ENCODE measurements around the gene ADAMTS5.

Gene ADAMTS5

DNA sequence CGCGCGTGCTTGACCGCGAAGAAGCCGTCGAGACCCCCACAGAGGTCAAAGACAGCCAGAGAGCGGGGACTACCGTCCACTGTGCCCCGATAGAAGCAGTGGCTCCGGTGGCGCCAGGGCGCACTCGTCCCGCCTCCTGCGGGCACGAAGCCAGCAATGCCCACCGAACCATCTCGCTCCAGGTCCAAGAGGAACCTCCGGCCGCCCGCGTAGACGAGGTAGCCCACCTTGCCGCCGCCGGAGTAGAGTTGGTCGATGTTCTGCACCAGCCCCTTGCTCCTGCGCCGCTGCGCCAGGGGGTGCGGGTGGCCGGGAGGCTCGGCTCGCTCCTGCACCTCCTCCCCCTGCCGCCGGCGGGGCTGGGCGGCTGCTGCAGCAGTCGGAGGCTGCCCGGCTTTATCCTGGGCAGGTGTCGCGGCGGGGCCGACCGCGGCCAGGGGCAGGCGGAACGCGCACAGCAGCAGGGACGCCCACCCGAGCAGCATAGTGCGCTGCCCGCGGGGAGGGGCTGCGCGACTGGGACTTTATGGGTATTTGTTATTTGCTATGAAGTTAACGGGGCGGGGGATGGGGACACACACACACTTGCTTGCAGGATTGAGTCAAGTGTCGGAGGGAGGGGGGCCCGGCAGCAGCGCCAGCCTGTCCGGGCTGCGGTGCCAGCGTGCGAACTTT, 844 bp downstream of the ADAMTS5 start:
- Histone ChIP-seq H3K4me3 (replicated peaks; ENCODE audit: insufficient read depth, low read length) (peak overlapping the region; percentile 55), H3K27ac (replicated peaks) (no peak overlapping the region), H3K27me3 (ENCODE audit: insufficient read depth, poor library complexity, severe bottlenecking) (peaks cover 5% of the 10 kb centered on the region)
- peak in 1 of 2 experiments; percentile 6 for DNase-seq (ENCODE audit: low read depth in 1 of 2, low spot score in 1 of 2)
- TF ChIP-seq SPI1 (IDR thresholded peaks at IDR 0.05; ENCODE audit: borderline replicate concordance, low read depth) (no peak), POLR2AphosphoS5 (IDR thresholded peaks at IDR 0.05; ENCODE audit: low read depth) (no peak), GABPA (IDR thresholded peaks at IDR 0.05; ENCODE audit: low read depth) (no peak)
- TF ChIP-seq, protein P1, sequence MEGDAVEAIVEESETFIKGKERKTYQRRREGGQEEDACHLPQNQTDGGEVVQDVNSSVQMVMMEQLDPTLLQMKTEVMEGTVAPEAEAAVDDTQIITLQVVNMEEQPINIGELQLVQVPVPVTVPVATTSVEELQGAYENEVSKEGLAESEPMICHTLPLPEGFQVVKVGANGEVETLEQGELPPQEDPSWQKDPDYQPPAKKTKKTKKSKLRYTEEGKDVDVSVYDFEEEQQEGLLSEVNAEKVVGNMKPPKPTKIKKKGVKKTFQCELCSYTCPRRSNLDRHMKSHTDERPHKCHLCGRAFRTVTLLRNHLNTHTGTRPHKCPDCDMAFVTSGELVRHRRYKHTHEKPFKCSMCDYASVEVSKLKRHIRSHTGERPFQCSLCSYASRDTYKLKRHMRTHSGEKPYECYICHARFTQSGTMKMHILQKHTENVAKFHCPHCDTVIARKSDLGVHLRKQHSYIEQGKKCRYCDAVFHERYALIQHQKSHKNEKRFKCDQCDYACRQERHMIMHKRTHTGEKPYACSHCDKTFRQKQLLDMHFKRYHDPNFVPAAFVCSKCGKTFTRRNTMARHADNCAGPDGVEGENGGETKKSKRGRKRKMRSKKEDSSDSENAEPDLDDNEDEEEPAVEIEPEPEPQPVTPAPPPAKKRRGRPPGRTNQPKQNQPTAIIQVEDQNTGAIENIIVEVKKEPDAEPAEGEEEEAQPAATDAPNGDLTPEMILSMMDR (IDR thresholded peaks at IDR 0.05; ENCODE audit: insufficient read depth, low read length), result no peak
- TF ChIP-seq, protein P2, sequence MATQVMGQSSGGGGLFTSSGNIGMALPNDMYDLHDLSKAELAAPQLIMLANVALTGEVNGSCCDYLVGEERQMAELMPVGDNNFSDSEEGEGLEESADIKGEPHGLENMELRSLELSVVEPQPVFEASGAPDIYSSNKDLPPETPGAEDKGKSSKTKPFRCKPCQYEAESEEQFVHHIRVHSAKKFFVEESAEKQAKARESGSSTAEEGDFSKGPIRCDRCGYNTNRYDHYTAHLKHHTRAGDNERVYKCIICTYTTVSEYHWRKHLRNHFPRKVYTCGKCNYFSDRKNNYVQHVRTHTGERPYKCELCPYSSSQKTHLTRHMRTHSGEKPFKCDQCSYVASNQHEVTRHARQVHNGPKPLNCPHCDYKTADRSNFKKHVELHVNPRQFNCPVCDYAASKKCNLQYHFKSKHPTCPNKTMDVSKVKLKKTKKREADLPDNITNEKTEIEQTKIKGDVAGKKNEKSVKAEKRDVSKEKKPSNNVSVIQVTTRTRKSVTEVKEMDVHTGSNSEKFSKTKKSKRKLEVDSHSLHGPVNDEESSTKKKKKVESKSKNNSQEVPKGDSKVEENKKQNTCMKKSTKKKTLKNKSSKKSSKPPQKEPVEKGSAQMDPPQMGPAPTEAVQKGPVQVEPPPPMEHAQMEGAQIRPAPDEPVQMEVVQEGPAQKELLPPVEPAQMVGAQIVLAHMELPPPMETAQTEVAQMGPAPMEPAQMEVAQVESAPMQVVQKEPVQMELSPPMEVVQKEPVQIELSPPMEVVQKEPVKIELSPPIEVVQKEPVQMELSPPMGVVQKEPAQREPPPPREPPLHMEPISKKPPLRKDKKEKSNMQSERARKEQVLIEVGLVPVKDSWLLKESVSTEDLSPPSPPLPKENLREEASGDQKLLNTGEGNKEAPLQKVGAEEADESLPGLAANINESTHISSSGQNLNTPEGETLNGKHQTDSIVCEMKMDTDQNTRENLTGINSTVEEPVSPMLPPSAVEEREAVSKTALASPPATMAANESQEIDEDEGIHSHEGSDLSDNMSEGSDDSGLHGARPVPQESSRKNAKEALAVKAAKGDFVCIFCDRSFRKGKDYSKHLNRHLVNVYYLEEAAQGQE (IDR thresholded peaks at IDR 0.05; ENCODE audit: insufficient replicate concordance, low read depth), result no peak

DNA sequence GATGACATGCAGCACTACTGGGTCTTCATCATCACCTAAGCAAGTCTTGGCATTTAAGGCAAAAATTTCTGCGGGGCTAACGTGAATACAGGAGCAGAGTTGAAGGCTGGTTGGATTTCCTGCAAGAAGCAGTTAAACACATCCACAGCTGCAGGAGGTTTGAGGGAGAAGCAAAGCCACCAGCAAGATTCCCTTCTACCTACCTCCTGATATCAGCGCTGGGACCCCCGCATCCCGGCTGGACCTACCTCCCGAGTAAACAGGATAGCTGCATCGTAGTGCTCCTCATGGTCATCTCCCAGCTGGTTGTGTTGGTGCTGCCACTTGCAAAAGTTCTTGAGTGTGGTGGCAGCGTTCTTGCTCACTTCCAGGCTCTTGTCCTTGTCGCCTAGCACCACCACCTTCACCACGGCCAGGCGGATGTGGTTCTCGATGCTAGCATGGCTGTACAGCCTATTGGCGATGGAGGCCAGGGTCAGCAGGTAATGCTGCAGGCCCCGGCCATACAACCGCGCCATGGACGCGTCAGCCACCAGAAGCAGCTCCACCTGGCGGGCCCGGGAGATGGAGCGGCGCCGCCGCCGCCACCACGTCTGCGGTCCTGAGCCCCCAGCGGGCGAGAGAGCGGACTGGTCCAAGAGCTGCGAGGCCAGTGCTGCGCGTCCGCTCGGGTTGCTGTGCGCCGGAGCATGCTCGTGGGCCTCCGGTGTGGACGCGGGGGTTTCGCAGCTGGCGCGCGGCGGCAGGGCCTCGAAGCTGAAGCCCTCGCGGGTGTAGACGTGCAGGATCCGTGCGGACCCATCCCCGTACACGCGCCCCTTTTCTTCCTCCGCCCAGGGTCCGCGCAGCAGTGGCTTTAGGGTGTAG, 1.6 kb downstream of the ADAMTS5 start:
- peaks cover 5% of the 10 kb centered on the region for H3K27me3 ChIP-seq (ENCODE audit: insufficient read depth, poor library complexity, severe bottlenecking)
- TF ChIP-seq POLR2AphosphoS5 (IDR thresholded peaks at IDR 0.05; ENCODE audit: low read depth) (no peak), GABPA (IDR thresholded peaks at IDR 0.05; ENCODE audit: low read depth) (no peak), SPI1 (IDR thresholded peaks at IDR 0.05; ENCODE audit: borderline replicate concordance, low read depth) (no peak)
- TF ChIP-seq, protein P1 (IDR thresholded peaks at IDR 0.05; ENCODE audit: insufficient read depth, low read length), result no peak
- H3K4me3 ChIP-seq (replicated peaks; ENCODE audit: insufficient read depth, low read length), result peak overlapping the region; percentile 55

DNA sequence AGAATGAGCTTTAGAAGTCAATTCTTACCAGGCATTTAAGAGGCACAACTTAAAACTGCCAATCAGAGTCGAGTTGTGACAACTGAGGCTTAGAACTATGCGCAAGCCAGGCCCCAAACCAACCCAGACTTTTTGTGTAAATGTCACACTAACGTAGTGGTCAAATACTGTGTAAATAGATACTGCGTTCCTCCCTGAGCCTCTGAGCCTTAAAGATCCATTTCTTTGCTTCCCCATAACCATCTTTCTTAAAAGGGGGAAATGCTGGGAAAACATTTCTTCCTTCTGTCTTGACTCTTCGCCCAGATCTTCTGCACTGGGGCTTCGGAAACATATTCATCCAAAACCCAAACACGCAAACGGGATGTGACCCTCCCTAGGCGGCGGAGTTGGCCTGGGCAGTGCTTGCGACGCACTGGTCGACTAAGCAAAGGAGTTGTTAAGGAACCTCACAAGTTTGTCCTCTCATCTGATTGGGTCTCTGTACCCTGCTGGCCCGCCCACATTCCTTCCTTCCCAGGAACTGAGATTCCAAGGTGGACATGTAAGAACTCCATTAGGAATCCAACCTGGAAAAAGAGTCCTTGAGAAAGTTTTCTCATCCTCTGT, 2.6 kb downstream of the ADAMTS5 start:
- DNase-seq (ENCODE audit: low read depth in 1 of 2, low spot score in 1 of 2), result no peak
- H3K4me3 ChIP-seq (replicated peaks; ENCODE audit: insufficient read depth, low read length), result no peak overlapping the region
- H3K27ac ChIP-seq (replicated peaks), result no peak overlapping the region
- peaks cover 5% of the 10 kb centered on the region for H3K27me3 ChIP-seq (ENCODE audit: insufficient read depth, poor library complexity, severe bottlenecking)
- no peak for TF ChIP-seq POLR2AphosphoS5 (IDR thresholded peaks at IDR 0.05; ENCODE audit: low read depth)

More for the DNA sequence above, 1.6 kb downstream of the ADAMTS5 start:
- no peak for DNase-seq (ENCODE audit: low read depth in 1 of 2, low spot score in 1 of 2)
- H3K27ac ChIP-seq (replicated peaks), result no peak overlapping the region

DNA sequence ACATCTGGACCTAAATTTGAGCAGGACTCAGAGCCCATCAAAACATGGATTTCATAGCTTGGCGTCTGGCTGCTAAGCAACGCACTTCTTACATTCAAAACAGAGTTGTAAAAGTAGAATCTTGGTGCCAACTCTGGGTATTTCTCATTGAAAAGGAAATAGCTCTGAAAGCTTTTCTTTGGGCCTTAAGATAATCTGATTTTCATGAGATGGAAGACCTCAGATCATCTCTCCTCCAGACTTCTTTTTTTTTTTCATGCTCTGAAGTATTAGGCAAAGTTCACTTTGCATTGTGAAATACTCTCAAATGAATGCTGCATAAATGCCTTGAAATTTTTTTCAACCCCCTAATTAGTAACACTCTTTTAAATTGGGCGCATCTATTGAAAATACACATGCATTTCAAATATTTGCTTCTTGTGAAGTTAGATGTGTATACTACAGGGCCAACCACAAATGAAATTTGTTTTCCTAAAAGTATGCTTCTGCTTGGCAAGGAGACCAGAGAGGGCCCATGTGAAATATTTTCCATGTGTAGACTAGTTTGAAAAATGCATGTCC, 4.2 kb downstream of the ADAMTS5 start:
- Histone ChIP-seq H3K27ac (replicated peaks) (no peak overlapping the region), H3K27me3 (ENCODE audit: insufficient read depth, poor library complexity, severe bottlenecking) (peaks cover 5% of the 10 kb centered on the region), H3K4me3 (replicated peaks; ENCODE audit: insufficient read depth, low read length) (no peak overlapping the region)
- TF ChIP-seq, protein P1 (IDR thresholded peaks at IDR 0.05; ENCODE audit: insufficient read depth, low read length), result no peak
- TF ChIP-seq GABPA (IDR thresholded peaks at IDR 0.05; ENCODE audit: low read depth) (no peak), SPI1 (IDR thresholded peaks at IDR 0.05; ENCODE audit: borderline replicate concordance, low read depth) (no peak), POLR2AphosphoS5 (IDR thresholded peaks at IDR 0.05; ENCODE audit: low read depth) (no peak)
- TF ChIP-seq, protein P2 (IDR thresholded peaks at IDR 0.05; ENCODE audit: insufficient replicate concordance, low read depth), result no peak
- DNase-seq (ENCODE audit: low read depth in 1 of 2, low spot score in 1 of 2), result no peak

Measured in HL-60 (cell line).